ENCODE results near the gene FOXS1. TPM values are rescaled to one million over a fixed set of nuclear protein-coding genes. Genes with fewer than 3 reads are reported as not detected.

FOXS1 gene
- total and polyA plus RNA-seq, 2 experiments from 2014 or later: 0.87 to 1.1 TPM

DNA sequence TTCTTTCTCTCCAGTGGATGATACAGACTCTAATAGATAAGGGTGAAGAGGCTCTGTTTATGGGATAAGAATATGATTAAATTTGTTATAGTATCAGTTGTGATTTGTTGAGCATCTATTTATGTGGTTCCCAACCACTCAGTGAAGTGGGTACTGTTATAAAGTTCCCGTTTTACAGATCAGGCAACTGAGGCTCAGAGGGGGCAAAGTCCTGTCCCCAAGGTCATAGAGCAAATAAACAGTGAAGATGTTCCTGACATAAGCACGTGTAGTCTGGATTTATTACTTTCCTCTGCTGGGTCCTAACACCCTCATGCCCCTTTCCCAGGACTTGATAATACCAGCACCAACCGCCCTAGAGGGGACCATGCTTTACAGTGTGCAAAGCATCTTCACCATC, 20.8 kb upstream of the FOXS1 start:
- peaks cover 14% of the 10 kb centered on the region for H3K4me1 ChIP-seq (ENCODE audit: insufficient read depth)
- WGBS (ENCODE audit: low lambda C conversion rate, missing lambda C conversion rate): 81% methylated on average over 3 of the region's 3 CpGs

DNA sequence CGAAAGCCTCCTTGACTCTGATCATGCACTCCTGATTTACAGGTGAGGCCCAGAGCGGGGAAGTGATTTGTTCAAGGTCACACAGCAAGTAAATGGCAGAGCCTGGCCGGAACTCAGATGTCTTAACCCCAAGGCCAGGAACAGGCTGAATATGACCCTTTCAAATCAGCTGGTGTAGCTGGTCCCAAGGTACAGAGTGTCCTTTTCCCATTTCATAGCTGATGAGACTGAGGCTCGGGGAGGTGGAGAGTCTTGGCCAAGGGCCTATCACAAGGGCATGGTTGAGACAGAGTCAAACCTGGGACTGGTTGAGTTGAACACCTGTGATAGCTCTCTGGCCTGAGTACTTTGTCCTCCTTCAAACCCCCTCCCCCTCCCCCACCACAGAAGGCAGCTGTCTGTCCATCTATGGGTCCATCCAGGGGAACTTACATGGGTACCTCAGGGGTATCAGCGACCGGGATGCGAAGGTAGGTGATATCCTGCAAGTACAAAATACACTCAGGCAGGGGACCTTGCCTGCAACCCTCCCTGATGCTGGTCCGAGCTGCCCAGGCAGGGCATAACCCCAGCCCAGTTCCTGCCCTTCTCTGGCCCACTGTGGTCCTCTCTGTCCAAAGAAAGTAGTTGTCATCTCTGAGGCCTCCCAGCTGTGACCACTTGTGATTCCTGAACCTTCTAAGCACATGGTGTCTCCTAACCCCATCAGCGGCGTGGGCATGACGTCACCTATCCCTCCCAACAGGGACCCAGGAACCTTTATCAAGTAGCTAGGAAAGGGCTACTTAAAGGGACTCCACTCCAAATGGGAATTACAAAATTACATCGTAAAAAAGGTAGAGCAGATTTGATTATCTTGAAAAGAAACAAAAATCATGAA, 19.4 kb upstream of the FOXS1 start:
- no peaks in the 10 kb centered on the region for H3K27me3 ChIP-seq
- H3K36me3 ChIP-seq (replicated peaks; ENCODE audit: insufficient read depth, low read depth): no peaks in the 10 kb centered on the region
- peaks cover 23% of the 10 kb centered on the region for H3K4me1 ChIP-seq (ENCODE audit: insufficient read depth)
- TF ChIP-seq EZH2 (IDR thresholded peaks at IDR 0.05; ENCODE audit: borderline replicate concordance): no peak
- no peak for TF ChIP-seq CTCF (IDR thresholded peaks at IDR 0.05; ENCODE audit: poor library complexity)
- TF ChIP-seq EZH2phosphoT487 (IDR thresholded peaks at IDR 0.05; ENCODE audit: low read depth, severe bottlenecking, unreplicated experiment): no peak
- H3K27ac ChIP-seq: no peak overlapping the region
- no peaks in the 10 kb centered on the region for H3K9me2 ChIP-seq (replicated peaks; ENCODE audit: insufficient read depth)
- DNase-seq (ENCODE audit: low spot score): no peak
- peaks cover 11% of the 10 kb centered on the region for H3K79me2 ChIP-seq
- no peak overlapping the region for H3K4me2 ChIP-seq
- 82% methylated on average over 12 of the region's 12 CpGs for WGBS (ENCODE audit: low lambda C conversion rate, missing lambda C conversion rate)
- H2AFZ ChIP-seq: no peak overlapping the region
- no peaks in the 10 kb centered on the region for H4K20me1 ChIP-seq (ENCODE audit: insufficient read depth, poor library complexity, severe bottlenecking)
- no peak overlapping the region for H3K4me3 ChIP-seq
- no peaks in the 10 kb centered on the region for H3K9me3 ChIP-seq (ENCODE audit: low read depth)

More for the DNA sequence above, 20.8 kb upstream of the FOXS1 start:
- Histone ChIP-seq H3K9me3 (ENCODE audit: low read depth) (no peaks in the 10 kb centered on the region), H3K4me2 (no peak overlapping the region), H3K9me2 (replicated peaks; ENCODE audit: insufficient read depth) (no peaks in the 10 kb centered on the region), H3K36me3 (replicated peaks; ENCODE audit: insufficient read depth, low read depth) (no peaks in the 10 kb centered on the region), H4K20me1 (ENCODE audit: insufficient read depth, poor library complexity, severe bottlenecking) (no peaks in the 10 kb centered on the region), H3K27ac (no peak overlapping the region), H3K4me3 (no peak overlapping the region), H3K27me3 (no peaks in the 10 kb centered on the region), H3K79me2 (peaks cover 11% of the 10 kb centered on the region), H2AFZ (no peak overlapping the region)
- no peak for DNase-seq (ENCODE audit: low spot score)
- no peak for TF ChIP-seq EZH2 (IDR thresholded peaks at IDR 0.05; ENCODE audit: borderline replicate concordance)
- TF ChIP-seq CTCF (IDR thresholded peaks at IDR 0.05; ENCODE audit: poor library complexity): no peak
- TF ChIP-seq EZH2phosphoT487 (IDR thresholded peaks at IDR 0.05; ENCODE audit: low read depth, severe bottlenecking, unreplicated experiment): no peak

DNA sequence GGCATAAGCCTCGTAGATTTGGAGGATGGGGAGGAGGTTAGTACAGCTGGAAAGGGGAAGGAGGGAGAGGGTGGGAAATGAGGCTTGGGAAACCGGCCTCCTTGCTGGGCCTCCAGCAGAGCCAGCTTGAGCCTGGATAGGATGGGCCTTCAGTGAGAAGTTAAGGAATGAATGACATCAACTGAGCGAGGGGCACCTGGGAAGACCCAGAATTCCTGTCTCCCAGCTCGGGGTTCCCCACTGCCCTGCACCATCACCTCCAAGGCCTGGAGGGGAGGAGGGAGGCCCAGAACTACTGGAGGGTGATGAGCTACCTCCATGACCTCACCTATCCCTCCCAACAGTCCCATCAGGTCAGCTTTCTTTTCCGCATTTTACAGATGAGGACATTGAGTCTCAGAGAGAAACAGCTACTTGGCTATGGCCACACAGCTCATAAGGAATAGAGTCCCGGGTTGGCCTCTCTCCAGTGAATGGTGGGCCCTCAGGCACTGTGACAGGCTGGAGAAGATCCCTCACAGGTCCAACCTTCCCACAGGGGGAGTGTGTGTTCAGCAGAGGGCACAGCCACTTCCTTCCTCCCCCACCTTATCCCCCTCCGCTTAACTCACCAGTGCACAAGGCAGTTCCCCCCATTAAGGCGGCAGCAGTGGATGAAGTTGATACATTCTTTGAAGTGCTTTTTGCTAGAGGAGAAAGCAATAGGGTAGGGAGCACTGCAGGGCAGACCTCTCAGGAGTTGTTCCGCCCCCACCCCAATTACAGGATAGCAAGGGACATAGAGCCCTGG, 18.1 kb upstream of the FOXS1 start:
- H3K4me2 ChIP-seq: no peak overlapping the region
- no peaks in the 10 kb centered on the region for H4K20me1 ChIP-seq (ENCODE audit: insufficient read depth, poor library complexity, severe bottlenecking)
- DNase-seq (ENCODE audit: low spot score): no peak
- no peak overlapping the region for H3K4me3 ChIP-seq
- peaks cover 13% of the 10 kb centered on the region for H3K4me1 ChIP-seq (ENCODE audit: insufficient read depth)
- no peak for TF ChIP-seq CTCF (IDR thresholded peaks at IDR 0.05; ENCODE audit: poor library complexity)
- TF ChIP-seq EZH2 (IDR thresholded peaks at IDR 0.05; ENCODE audit: borderline replicate concordance): no peak
- no peak for TF ChIP-seq EZH2phosphoT487 (IDR thresholded peaks at IDR 0.05; ENCODE audit: low read depth, severe bottlenecking, unreplicated experiment)
- peaks cover under 1% of the 10 kb centered on the region for H3K79me2 ChIP-seq
- no peaks in the 10 kb centered on the region for H3K9me3 ChIP-seq (ENCODE audit: low read depth)
- no peaks in the 10 kb centered on the region for H3K9me2 ChIP-seq (replicated peaks; ENCODE audit: insufficient read depth)
- 84% methylated on average over 9 of the region's 9 CpGs for WGBS (ENCODE audit: low lambda C conversion rate, missing lambda C conversion rate)
- H2AFZ ChIP-seq: no peak overlapping the region
- no peak overlapping the region for H3K27ac ChIP-seq
- no peaks in the 10 kb centered on the region for H3K36me3 ChIP-seq (replicated peaks; ENCODE audit: insufficient read depth, low read depth)
- H3K27me3 ChIP-seq: peaks cover 12% of the 10 kb centered on the region
